ENCODE data around the gene DRC3.
"Not testable (repeated sequence)": the region's sequence is repeated elsewhere in the genome, so short reads cannot be mapped to it uniquely, and the experiment has no call there.

The DRC3 gene

GRCh38 chr17:17950806-17951205 is 21.9 kb upstream of the DRC3 start:
- DNase-seq (ENCODE audit: extremely low read depth, insufficient read length), result no peak
- no peak overlapping the region for H3K4me3 ChIP-seq (replicated peaks; ENCODE audit: low read depth, low read length)
- H3K36me3 ChIP-seq (ENCODE audit: control insufficient read depth, insufficient read depth, low read length), result no peaks in the 10 kb centered on the region
- peak; percentile 13 for TF ChIP-seq CTCF (IDR thresholded peaks at IDR 0.05; ENCODE audit: insufficient read depth, low read length, poor library complexity, severe bottlenecking)
- H3K27me3 ChIP-seq (replicated peaks; ENCODE audit: control insufficient read depth, insufficient read depth, low read length), result no peaks in the 10 kb centered on the region

- TF ChIP-seq CTCF (IDR thresholded peaks at IDR 0.05; ENCODE audit: insufficient read depth, low read length, poor library complexity, severe bottlenecking), result no peak
- no peak for DNase-seq (ENCODE audit: extremely low read depth, insufficient read length)
- Histone ChIP-seq H3K4me3 (replicated peaks; ENCODE audit: low read depth, low read length) (no peak overlapping the region), H3K36me3 (ENCODE audit: control insufficient read depth, insufficient read depth, low read length) (no peaks in the 10 kb centered on the region), H3K27me3 (replicated peaks; ENCODE audit: control insufficient read depth, insufficient read depth, low read length) (no peaks in the 10 kb centered on the region)
Observed at GRCh38 chr17:17951524-17951923, 21.1 kb upstream of the DRC3 start.

GRCh38 chr17:17952691-17953090 is 20.0 kb upstream of the DRC3 start:
- Histone ChIP-seq H3K4me3 (replicated peaks; ENCODE audit: low read depth, low read length) (no peak overlapping the region), H3K27me3 (replicated peaks; ENCODE audit: control insufficient read depth, insufficient read depth, low read length) (no peaks in the 10 kb centered on the region), H3K36me3 (ENCODE audit: control insufficient read depth, insufficient read depth, low read length) (no peaks in the 10 kb centered on the region)
- TF ChIP-seq CTCF (IDR thresholded peaks at IDR 0.05; ENCODE audit: insufficient read depth, low read length, poor library complexity, severe bottlenecking), result no peak
- DNase-seq (ENCODE audit: extremely low read depth, insufficient read length), result no peak

- Histone ChIP-seq H3K4me3 (replicated peaks; ENCODE audit: low read depth, low read length) (no peak overlapping the region), H3K27me3 (replicated peaks; ENCODE audit: control insufficient read depth, insufficient read depth, low read length) (no peaks in the 10 kb centered on the region), H3K36me3 (ENCODE audit: control insufficient read depth, insufficient read depth, low read length) (no peaks in the 10 kb centered on the region)
- DNase-seq (ENCODE audit: extremely low read depth, insufficient read length), result no peak
- no peak for TF ChIP-seq CTCF (IDR thresholded peaks at IDR 0.05; ENCODE audit: insufficient read depth, low read length, poor library complexity, severe bottlenecking)
Observed at GRCh38 chr17:17954079-17954478, 18.6 kb upstream of the DRC3 start.

- H3K36me3 ChIP-seq (ENCODE audit: control insufficient read depth, insufficient read depth, low read length); DNase-seq (ENCODE audit: extremely low read depth, insufficient read length); H3K27me3 ChIP-seq (replicated peaks; ENCODE audit: control insufficient read depth, insufficient read depth, low read length); H3K4me3 ChIP-seq (replicated peaks; ENCODE audit: low read depth, low read length): not testable (repeated sequence)
Observed at GRCh38 chr17:17955790-17956341, 16.8 kb upstream of the DRC3 start.

GRCh38 chr17:17957584-17957916 is 15.1 kb upstream of the DRC3 start:
- TF ChIP-seq CTCF (IDR thresholded peaks at IDR 0.05; ENCODE audit: insufficient read depth, low read length, poor library complexity, severe bottlenecking), result no peak
- Histone ChIP-seq H3K4me3 (replicated peaks; ENCODE audit: low read depth, low read length) (no peak overlapping the region), H3K36me3 (ENCODE audit: control insufficient read depth, insufficient read depth, low read length) (no peaks in the 10 kb centered on the region), H3K27me3 (replicated peaks; ENCODE audit: control insufficient read depth, insufficient read depth, low read length) (no peaks in the 10 kb centered on the region)
- DNase-seq (ENCODE audit: extremely low read depth, insufficient read length), result no peak
